ENCODE results near the gene PTPRM. TPM values are rescaled to one million over a fixed set of nuclear protein-coding genes. Genes with fewer than 3 reads are reported as not detected.

PTPRM gene
- total RNA-seq, 4 donors from 2014 or later: 81.5 to 98.9 (median 86.8) TPM

DNA sequence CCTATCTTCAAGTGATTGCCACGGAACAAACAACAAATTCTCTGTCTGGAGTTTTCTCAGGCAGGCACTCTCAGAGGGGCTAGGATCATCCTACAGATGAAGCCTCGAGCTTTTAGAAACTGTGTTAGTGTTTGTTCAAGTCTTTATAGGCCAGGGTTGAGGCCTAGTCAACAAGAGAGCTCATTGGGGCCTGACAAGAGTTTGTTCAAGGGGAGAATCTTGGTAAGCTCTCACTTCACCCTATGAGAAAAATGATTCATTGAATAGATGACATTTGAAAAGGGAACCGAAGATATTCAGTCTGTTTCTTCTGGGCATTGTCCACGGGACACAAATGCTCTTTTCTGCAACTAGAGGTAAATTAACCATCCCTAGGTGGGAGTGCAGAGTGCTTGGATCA, 476.9 kb downstream of the PTPRM start:
- Histone ChIP-seq H3K4me1 (peaks cover 0 to 15% (median 0%) of the 10 kb centered on the region in 3 donors), H3K27ac (no peak overlapping the region), H3K9me3 (no peaks in the 10 kb centered on the region), H3K36me3 (no peaks in the 10 kb centered on the region), H3K27me3 (no peaks in the 10 kb centered on the region), H3K4me3 (no peak overlapping the region)
- 63 to 85% methylated on average over 4 of the region's 4 CpGs for WGBS, 2 donors (ENCODE audit: low coverage in 1 of 2)
- ATAC-seq: no peak
- TF ChIP-seq, protein P1, sequence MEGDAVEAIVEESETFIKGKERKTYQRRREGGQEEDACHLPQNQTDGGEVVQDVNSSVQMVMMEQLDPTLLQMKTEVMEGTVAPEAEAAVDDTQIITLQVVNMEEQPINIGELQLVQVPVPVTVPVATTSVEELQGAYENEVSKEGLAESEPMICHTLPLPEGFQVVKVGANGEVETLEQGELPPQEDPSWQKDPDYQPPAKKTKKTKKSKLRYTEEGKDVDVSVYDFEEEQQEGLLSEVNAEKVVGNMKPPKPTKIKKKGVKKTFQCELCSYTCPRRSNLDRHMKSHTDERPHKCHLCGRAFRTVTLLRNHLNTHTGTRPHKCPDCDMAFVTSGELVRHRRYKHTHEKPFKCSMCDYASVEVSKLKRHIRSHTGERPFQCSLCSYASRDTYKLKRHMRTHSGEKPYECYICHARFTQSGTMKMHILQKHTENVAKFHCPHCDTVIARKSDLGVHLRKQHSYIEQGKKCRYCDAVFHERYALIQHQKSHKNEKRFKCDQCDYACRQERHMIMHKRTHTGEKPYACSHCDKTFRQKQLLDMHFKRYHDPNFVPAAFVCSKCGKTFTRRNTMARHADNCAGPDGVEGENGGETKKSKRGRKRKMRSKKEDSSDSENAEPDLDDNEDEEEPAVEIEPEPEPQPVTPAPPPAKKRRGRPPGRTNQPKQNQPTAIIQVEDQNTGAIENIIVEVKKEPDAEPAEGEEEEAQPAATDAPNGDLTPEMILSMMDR (IDR thresholded peaks at IDR 0.05): no peak
- TF ChIP-seq POLR2AphosphoS5 (IDR thresholded peaks at IDR 0.05) (no peak), POLR2A (IDR thresholded peaks at IDR 0.05) (no peak), EP300 (IDR thresholded peaks at IDR 0.05) (no peak)

DNA sequence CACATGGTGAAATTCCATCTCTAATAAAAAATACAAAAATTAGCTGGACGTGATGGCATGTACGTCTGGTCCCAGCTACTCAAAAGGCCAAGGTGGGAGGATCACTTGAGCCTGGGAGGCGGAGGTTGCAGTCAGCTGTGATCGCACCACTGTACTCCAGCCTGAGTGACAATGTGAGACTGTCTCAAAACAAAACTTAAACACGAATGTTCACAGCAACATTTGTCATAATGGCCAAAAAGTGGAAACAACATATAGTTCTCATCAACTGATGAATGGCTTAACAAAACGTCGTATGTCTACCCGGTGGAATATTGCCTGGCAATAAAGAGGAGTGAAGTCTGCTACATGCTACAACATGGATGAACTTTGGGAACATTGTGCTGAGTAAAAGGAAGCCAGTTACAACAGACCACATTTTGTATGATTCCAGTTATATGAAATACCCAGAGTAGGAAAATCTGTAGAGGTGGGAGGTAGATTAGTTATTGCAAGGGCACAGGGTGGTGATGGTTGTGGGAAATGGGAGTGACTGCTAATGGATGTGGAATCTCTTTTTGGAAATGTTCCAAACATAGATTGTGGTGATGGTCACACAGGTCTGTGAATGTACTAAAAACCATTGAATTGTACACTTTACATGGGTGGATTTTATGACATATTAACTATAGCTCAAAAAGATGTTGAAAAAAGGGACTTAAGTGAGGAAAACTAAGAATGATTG, 478.2 kb downstream of the PTPRM start:
- Histone ChIP-seq H3K27me3 (no peaks in the 10 kb centered on the region), H3K4me1 (peaks cover 0 to 18% (median 0%) of the 10 kb centered on the region in 3 donors), H3K36me3 (no peaks in the 10 kb centered on the region), H3K4me3 (no peak overlapping the region), H3K27ac (no peak overlapping the region), H3K9me3 (no peaks in the 10 kb centered on the region)
- 95 to 100% methylated on average over 7 to 8 of the region's 8 CpGs for WGBS, 2 donors (ENCODE audit: low coverage in 1 of 2)
- ATAC-seq: no peak
- TF ChIP-seq, protein P1 (IDR thresholded peaks at IDR 0.05): no peak
- no peak for TF ChIP-seq POLR2AphosphoS5 (IDR thresholded peaks at IDR 0.05)
- no peak for TF ChIP-seq POLR2A (IDR thresholded peaks at IDR 0.05)
- TF ChIP-seq EP300 (IDR thresholded peaks at IDR 0.05): no peak

DNA sequence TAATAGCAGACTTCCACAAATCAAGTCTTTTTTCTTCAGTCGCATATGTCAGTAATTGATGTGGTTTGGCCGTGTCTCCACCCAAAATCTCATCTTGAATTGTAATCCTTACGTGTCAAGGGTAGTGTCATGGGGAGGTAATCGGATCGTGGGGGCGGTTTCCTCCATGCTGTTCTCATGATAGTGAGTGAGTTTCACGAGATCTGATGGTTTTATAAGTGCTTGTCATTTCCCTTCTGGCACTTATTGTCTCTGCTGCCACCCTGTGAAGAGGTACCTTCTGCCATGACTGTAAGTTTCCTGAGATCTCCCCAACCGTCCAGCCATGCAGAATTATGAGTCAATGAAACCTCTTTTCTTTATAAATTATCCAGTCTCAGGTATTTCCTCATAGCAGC, 478.8 kb downstream of the PTPRM start:
- ATAC-seq: no peak
- H3K9me3 ChIP-seq: no peaks in the 10 kb centered on the region
- WGBS, 2 donors (ENCODE audit: low coverage in 1 of 2): 88 to 90% methylated on average over 8 of the region's 8 CpGs
- H3K4me1 ChIP-seq: peaks cover 0 to 18% (median 0%) of the 10 kb centered on the region in 3 donors
- no peak overlapping the region for H3K27ac ChIP-seq
- TF ChIP-seq POLR2A (IDR thresholded peaks at IDR 0.05) (no peak), EP300 (IDR thresholded peaks at IDR 0.05) (no peak), POLR2AphosphoS5 (IDR thresholded peaks at IDR 0.05) (no peak)
- TF ChIP-seq, protein P1 (IDR thresholded peaks at IDR 0.05): no peak
- no peak overlapping the region for H3K4me3 ChIP-seq
- no peaks in the 10 kb centered on the region for H3K36me3 ChIP-seq
- no peaks in the 10 kb centered on the region for H3K27me3 ChIP-seq

DNA sequence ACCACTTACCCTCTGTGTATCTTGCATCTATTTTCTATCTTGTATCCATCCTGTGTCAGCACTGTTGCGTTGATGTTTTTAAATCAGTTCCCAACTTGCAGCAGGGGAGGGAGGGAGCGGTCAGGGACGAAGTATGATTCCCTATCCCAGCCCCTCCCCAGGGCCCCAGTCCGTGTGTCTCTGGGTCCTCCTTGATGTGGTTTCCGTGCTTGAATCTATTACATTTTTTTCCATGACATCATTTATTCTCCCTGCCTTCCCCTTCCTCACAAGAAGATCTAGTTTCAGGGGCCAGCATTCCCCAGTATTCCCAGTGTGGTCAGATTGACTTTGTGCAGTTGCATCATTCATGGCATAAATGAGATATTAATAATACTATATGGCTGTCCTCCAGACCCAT, 479.3 kb downstream of the PTPRM start:
- H3K4me1 ChIP-seq: peaks cover 0 to 18% (median 0%) of the 10 kb centered on the region in 3 donors
- TF ChIP-seq EP300 (IDR thresholded peaks at IDR 0.05) (no peak), POLR2A (IDR thresholded peaks at IDR 0.05) (no peak), POLR2AphosphoS5 (IDR thresholded peaks at IDR 0.05) (no peak)
- TF ChIP-seq, protein P1 (IDR thresholded peaks at IDR 0.05): no peak
- no peak overlapping the region for H3K4me3 ChIP-seq
- H3K36me3 ChIP-seq: no peaks in the 10 kb centered on the region
- H3K27me3 ChIP-seq: no peaks in the 10 kb centered on the region
- no peak for ATAC-seq
- H3K9me3 ChIP-seq: no peaks in the 10 kb centered on the region
- WGBS, 2 donors (ENCODE audit: low coverage in 1 of 2): 92 to 100% methylated on average over 3 to 5 of the region's 5 CpGs
- no peak overlapping the region for H3K27ac ChIP-seq

DNA sequence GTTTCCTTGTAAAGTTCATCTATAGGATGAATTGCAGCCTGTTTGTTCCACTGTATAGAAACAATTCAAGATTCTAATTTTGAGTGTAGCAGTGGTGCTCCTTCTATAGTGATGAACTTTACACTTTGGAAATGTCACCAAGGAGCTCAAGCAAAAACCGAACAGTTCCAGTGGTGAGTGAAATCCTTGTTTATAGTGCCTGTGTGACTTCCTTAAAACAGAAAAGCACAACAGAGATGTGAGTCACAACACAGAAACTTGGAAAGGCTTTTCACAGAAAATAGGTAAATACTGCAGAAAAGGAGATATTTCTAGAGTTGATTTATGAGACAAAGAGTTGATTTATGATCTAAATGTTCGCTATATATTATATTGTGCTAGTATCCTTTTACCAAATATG, 482.0 kb downstream of the PTPRM start:
- Histone ChIP-seq H3K36me3 (no peaks in the 10 kb centered on the region), H3K27ac (no peak overlapping the region), H3K4me1 (peaks cover 0 to 35% (median 5%) of the 10 kb centered on the region in 3 donors), H3K27me3 (no peaks in the 10 kb centered on the region), H3K9me3 (no peaks in the 10 kb centered on the region), H3K4me3 (no peak overlapping the region)
- no peak for ATAC-seq
- WGBS, 2 donors (ENCODE audit: low coverage in 1 of 2): 40 to 76% methylated on average over 2 of the region's 2 CpGs
- TF ChIP-seq, protein P1 (IDR thresholded peaks at IDR 0.05): no peak
- TF ChIP-seq EP300 (IDR thresholded peaks at IDR 0.05) (no peak), POLR2A (IDR thresholded peaks at IDR 0.05) (no peak), POLR2AphosphoS5 (IDR thresholded peaks at IDR 0.05) (no peak)

All from gastroesophageal sphincter (tissue), 4 donors.